ENCODE data around the gene PHF20. TPM values are rescaled to one million over a fixed set of nuclear protein-coding genes. Genes with fewer than 3 reads are reported as not detected.

Gene PHF20
- total RNA-seq, 1 donor from 2014 or later: 44.6 TPM

DNA sequence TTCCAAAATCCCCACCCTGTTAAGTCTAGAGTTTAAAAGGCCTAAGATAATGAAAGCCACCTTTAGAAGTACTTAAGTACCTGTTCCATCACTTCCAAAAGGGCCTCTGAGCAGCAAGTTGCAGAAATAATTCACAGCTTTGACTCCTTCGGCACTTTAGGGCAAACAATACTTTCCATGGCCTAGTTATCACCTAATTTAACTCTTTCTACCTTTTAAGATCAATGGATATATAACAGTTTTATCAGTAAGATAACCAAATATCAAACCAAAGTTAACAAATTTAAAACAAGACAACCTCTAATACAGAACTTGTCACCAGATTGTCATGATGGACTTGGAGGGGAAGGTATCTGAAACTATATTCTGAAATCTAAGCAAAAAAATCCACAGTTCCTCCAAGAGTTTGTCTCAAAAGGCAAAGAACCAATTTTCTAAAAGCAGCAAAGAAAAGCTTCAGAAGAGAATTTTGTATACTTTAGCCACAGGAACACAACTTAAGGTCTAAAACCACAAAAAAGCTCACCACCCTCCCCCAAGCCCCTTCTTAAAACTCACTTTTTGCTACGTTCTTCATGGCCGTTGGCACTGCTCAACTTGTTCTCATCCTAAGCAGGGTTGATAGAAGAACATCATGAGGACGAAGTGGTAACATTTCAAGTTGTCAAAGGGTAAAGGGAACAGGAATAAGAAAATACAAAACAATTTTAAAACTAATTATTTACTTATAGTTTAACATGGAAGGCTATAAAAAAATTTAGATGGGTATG, 33.2 kb upstream of the PHF20 start:
- Mint-ChIP-seq H3K27me3 (ENCODE audit: low read depth) (no peaks in the 10 kb centered on the region), H3K27ac (ENCODE audit: unreplicated experiment) (peak overlapping the region; percentile 52), H3K4me3 (ENCODE audit: unreplicated experiment) (peak overlapping the region; percentile 21), H3K9me3 (ENCODE audit: low read depth) (no peaks in the 10 kb centered on the region), H3K4me1 (ENCODE audit: low read depth) (peaks cover 55% of the 10 kb centered on the region), H3K36me3 (ENCODE audit: low read depth) (peaks cover 37% of the 10 kb centered on the region)
- DNase-seq (ENCODE audit: low spot score): no peak
- TF ChIP-seq, protein P1, sequence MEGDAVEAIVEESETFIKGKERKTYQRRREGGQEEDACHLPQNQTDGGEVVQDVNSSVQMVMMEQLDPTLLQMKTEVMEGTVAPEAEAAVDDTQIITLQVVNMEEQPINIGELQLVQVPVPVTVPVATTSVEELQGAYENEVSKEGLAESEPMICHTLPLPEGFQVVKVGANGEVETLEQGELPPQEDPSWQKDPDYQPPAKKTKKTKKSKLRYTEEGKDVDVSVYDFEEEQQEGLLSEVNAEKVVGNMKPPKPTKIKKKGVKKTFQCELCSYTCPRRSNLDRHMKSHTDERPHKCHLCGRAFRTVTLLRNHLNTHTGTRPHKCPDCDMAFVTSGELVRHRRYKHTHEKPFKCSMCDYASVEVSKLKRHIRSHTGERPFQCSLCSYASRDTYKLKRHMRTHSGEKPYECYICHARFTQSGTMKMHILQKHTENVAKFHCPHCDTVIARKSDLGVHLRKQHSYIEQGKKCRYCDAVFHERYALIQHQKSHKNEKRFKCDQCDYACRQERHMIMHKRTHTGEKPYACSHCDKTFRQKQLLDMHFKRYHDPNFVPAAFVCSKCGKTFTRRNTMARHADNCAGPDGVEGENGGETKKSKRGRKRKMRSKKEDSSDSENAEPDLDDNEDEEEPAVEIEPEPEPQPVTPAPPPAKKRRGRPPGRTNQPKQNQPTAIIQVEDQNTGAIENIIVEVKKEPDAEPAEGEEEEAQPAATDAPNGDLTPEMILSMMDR (IDR thresholded peaks at IDR 0.05): no peak

DNA sequence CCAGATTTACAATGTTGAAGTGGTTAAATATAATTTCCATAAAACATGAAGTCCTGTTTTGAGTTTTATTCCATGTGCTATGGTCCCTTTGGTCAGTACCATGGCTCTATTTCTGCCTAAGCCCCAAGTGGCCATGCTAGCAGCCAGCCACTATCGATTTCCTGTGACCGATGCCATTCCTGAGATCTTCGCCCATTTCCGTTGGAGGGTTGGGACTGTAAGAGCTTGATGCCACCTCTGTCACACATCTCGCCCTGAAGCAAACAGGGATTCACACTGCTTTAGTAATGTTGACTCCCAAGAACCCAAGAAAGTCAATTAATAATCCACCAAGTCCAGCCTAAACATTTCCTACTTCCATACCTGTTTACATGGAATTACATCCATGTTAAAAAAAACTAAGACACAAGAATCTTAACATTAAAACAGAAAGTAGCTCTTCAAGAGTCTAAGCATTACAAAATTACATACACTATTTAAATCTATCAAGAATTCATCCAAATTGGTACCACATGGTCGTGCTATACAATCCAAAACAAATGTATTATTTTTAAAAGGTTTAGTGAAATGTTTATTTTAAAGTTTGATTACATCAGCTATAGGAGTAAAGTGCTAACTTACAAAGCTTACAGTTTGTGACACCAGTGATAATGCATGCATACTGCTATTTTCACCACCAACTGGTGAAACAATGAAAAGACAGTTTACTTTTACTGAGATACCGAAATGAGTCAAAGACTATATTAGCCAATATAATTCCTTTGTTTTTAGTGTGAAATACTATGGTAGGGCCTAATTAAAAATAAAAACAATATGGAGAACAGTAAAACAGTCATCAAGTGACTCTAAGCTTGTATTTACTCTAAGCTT, 32.3 kb upstream of the PHF20 start:
- Mint-ChIP-seq H3K27ac (ENCODE audit: unreplicated experiment) (peak overlapping the region; percentile 100), H3K27me3 (ENCODE audit: low read depth) (no peaks in the 10 kb centered on the region), H3K4me3 (ENCODE audit: unreplicated experiment) (peak overlapping the region; percentile 94), H3K9me3 (ENCODE audit: low read depth) (no peaks in the 10 kb centered on the region), H3K36me3 (ENCODE audit: low read depth) (peaks cover 30% of the 10 kb centered on the region), H3K4me1 (ENCODE audit: low read depth) (peaks cover 56% of the 10 kb centered on the region)
- TF ChIP-seq, protein P1 (IDR thresholded peaks at IDR 0.05): peak; percentile 72
- DNase-seq (ENCODE audit: low spot score): no peak

DNA sequence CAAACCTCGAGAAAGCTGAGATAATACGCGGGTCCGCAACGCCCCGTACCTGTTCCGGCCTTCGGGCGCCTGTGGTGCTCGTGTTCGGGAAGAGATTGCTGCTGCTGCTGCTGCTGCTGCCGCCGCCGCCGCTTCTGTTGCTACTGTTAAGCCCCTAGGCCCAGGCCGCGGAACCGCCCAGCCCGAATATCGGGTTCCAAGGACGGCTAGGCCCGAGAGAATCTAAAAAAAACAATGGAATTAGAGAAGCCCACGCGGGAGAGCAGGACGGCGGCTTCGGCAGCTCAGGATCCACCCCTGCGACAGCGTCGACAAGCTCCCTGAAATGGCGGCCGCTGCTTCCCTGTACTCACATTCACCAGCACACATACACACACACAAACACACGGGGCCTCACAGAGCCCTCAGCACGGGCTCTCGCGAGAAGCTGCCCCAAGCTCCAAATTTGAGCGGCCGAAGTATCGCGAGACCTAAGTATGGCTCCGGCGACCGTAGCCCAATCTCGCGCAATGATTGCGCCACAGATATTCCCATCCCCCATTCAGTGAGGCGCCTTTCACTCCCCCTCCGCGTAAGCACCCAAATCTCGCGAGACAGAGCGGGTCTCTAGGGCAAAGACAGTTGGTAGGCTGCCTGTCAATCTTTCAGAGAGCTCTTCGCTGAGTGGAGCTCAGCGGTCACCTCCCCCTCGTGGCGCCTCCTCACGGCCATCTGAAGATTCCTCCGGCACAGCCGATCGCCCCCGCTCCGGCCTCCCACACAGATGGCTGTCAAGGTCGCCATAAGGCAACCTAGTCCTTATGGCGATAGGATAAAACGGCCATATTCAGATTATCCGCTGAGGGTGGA, 29.7 kb upstream of the PHF20 start, which contains the start of gene RBM39:
RBM39 (minus strand) TSS at position 369 of the 849 bp plus-strand sequence. CDS start 1,386 bp downstream, outside the sequence.
- Mint-ChIP-seq H3K4me3 (ENCODE audit: unreplicated experiment) (peak within 1 kb of the TSS; percentile 94), H3K27me3 (ENCODE audit: low read depth) (no peaks in the 10 kb centered on the region), H3K4me1 (ENCODE audit: low read depth) (peaks cover 45% of the 10 kb centered on the region), H3K9me3 (ENCODE audit: low read depth) (no peaks in the 10 kb centered on the region), H3K36me3 (ENCODE audit: low read depth) (peaks cover 22% of the 10 kb centered on the region), H3K27ac (ENCODE audit: unreplicated experiment) (peak within 1 kb of the TSS; percentile 100)
- peak; percentile 99 for DNase-seq (ENCODE audit: low spot score)
- TF ChIP-seq, protein P1 (IDR thresholded peaks at IDR 0.05): peak; percentile 72

DNA sequence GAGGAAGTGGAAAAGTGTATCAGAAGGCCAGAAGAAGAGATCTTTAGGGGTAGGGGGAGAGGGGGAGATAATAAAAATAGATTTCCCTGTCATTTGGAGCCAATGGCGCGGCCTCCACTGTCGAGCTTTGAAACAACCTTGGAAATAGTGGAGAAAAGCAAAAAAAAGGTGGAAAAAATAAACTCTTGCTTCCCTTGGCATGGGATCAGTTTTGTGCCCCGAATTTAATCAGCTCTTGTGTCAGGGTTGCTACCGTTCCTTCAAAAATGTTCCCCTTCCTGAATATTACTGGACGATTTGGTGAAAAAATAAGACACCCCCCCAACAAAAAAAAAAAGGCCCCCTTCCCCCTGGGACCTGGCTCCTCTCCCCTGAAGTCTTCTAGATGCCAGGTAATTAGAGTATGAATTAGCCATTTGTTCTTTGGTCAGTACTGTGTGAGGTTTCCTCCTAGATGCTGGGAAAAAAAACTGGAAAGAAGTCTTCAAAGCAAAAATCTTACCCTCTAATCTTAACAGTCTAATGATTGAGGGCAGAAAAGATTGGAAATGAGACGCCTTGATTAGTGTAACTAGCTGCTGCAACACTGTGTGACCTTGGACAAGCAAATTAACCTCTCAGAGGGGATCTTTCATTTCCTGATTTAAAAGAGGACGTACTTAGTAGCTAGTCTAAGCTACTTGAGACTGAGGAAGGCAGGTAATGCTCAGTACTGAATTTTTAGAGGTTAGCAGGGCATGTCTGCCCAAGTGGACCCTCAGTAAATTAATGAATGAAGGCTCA, 28.9 kb upstream of the PHF20 start:
- H3K27me3 Mint-ChIP-seq (ENCODE audit: low read depth): no peaks in the 10 kb centered on the region
- H3K27ac Mint-ChIP-seq (ENCODE audit: unreplicated experiment): peak overlapping the region; percentile 100
- no peaks in the 10 kb centered on the region for H3K9me3 Mint-ChIP-seq (ENCODE audit: low read depth)
- H3K4me1 Mint-ChIP-seq (ENCODE audit: low read depth): peaks cover 45% of the 10 kb centered on the region
- TF ChIP-seq, protein P1 (IDR thresholded peaks at IDR 0.05): peak; percentile 34
- peaks cover 21% of the 10 kb centered on the region for H3K36me3 Mint-ChIP-seq (ENCODE audit: low read depth)
- peak overlapping the region; percentile 94 for H3K4me3 Mint-ChIP-seq (ENCODE audit: unreplicated experiment)
- DNase-seq (ENCODE audit: low spot score): no peak
